Ovary (tissue), 9 donors: ENCODE data around the gene KCNJ18. TPM values are rescaled to one million over a fixed set of nuclear protein-coding genes. Genes with fewer than 3 reads are reported as not detected.
"Not testable (repeated sequence)": the region's sequence is repeated elsewhere in the genome, so short reads cannot be mapped to it uniquely, and the experiment has no call there.

Experiments used
- DNase-seq, 5 donors: peaks; one replicate each; pipeline ENCODE4 v3.0.0-alpha.2; 2019 to 2020
- H3K27ac ChIP-seq, 2 donors: fragments of 200-600 bp; one replicate each; pipeline versions ENCODE4 v1.5.1 to v1.8.0; 2019 to 2022
- H3K27me3 ChIP-seq: fragments of 200-600 bp; one replicate; pipeline ENCODE4 v1.8.0; 2022
- H3K36me3 ChIP-seq: fragments of 200-600 bp; sonication (generic); one replicate; pipeline ENCODE4 v1.5.1; 2019
- H3K4me1 ChIP-seq: one replicate; pipeline ENCODE4 v1.8.1; 2013; ENCODE audit warnings: mild to moderate bottlenecking, moderate library complexity; ENCODE audit not compliant: insufficient read depth
- H3K4me3 ChIP-seq: fragments of 200-600 bp; sonication (generic); one replicate; pipeline ENCODE4 v1.5.1; 2017
- H3K9me3 ChIP-seq, 2 donors: fragments of 200-600 bp in 1 of 2; sonication (generic) in 1 of 2; one replicate each; pipeline versions ENCODE4 v1.5.1 to v1.8.1; 2013 to 2019; ENCODE audit warnings: mild to moderate bottlenecking in 1 of 2, moderate library complexity in 1 of 2
- WGBS, 3 donors: extraction: QIAGEN DNeasy Blood & Tissue Kit in 1 of 3; methylation state at CpG; one replicate each; pipeline versions ENCODE4 v1.1.5 to v1.1.7; 2013 to 2017; 5-methylcytosine and 5-hydroxymethylcytosine counted together
- intact Hi-C, 4 donors: fragments of 100-400 bp; cut with DNase I; formaldehyde crosslinking; loops; one replicate each; pipeline versions ENCODE4 v1.11.0 to v1.15.1; 2022 to 2023
- polyA plus RNA-seq, 2 donors: library from polyadenylated mRNA; stranded (reverse); fragments of 200-250 nt in 1 of 2; fragments of 350-450 nt in 1 of 2; fragmentation: Illumina TruSeq in 1 of 2; extraction: RNeasy Lipid Tissue Mini Kit (QIAGEN cat#74804) in 1 of 2; gene quantifications; one replicate each; pipeline ENCODE4 v1.2.3, GENCODE V29; 2013 to 2014
- total RNA-seq, 7 donors: library from RNA; depleted of rRNA in 2 of 7; stranded (reverse); fragments of >200 nt in 2 of 7; fragmentation: NEBNext Ultra II Directional in 3 of 7; extraction: Animal tissue kit (Norgen Biotek cat#: 25700) in 3 of 7; gene quantifications; one replicate each; pipeline versions ENCODE4 v1.1.0 to v1.2.4, GENCODE V29; 2016 to 2023
- donor health status: DM: no; HTN: no; CAD: no; lungs with moderate emphysema.
- donor health status: DM: no; HTN: no; CAD: no.
- donor health status: Bipolar disorder and iron deficiency.
- donor health status: DM: yes; HTN: yes; CAD: no.
- donor health status: DM: no; HTN: no; CAD: no.
- donor health status: DM: yes; HTN: yes; CAD: no.

KCNJ18 gene
- total and polyA plus RNA-seq, 9 donors, result not detected

GRCh38 chr17:21745385-21746054 lies 53.2 kb downstream of the KCNJ18 start:
- not testable (repeated sequence) for H3K4me1 ChIP-seq, H3K9me3 ChIP-seq
- WGBS, 3 donors, result 55 to 73% (median 63%) methylated on average over 7 of the region's 7 CpGs

DNA sequence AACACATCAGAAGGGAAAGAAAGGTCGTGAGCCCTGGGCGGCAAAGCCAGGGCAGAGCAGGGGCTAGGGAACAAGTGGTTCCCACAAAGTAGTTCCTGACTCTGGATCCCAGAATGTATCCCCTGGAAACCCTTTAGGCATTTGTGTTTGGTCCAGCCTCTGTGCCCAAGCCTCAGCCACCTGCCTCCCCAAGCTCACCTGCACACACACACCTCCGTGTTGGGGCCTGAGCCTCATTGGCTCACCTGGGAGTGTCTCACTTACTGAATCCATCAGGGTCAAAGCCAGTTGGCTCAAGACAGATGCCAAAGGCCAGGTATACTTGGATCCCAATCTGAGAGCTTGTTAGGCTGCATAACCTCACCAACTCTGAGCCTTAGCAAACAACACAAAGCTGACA lies 54.1 kb downstream of the KCNJ18 start:
- H3K4me3 ChIP-seq, H3K4me1 ChIP-seq, DNase-seq, H3K27ac ChIP-seq, H3K36me3 ChIP-seq, H3K27me3 ChIP-seq, intact Hi-C loops, H3K9me3 ChIP-seq: not testable (repeated sequence)
- 63 to 92% (median 81%) methylated on average over 3 of the region's 3 CpGs for WGBS, 3 donors

More at GRCh38 chr17:21745385-21746054, 53.2 kb downstream of the KCNJ18 start:
- H3K4me3 ChIP-seq, H3K36me3 ChIP-seq, DNase-seq, H3K27ac ChIP-seq, intact Hi-C loops, H3K27me3 ChIP-seq: not testable (repeated sequence)

GRCh38 chr17:21747195-21747915 lies 55.0 kb downstream of the KCNJ18 start:
- intact Hi-C loops, H3K4me3 ChIP-seq, H3K27me3 ChIP-seq, H3K4me1 ChIP-seq, H3K36me3 ChIP-seq, DNase-seq, H3K9me3 ChIP-seq, H3K27ac ChIP-seq: not testable (repeated sequence)
- 76 to 81% (median 81%) methylated on average over 8 of the region's 8 CpGs for WGBS, 3 donors

- DNase-seq, H3K4me3 ChIP-seq, intact Hi-C loops, H3K9me3 ChIP-seq, H3K4me1 ChIP-seq, H3K36me3 ChIP-seq, H3K27me3 ChIP-seq, H3K27ac ChIP-seq: not testable (repeated sequence)
- WGBS, 3 donors, result 45 to 67% (median 65%) methylated on average over 5 of the region's 5 CpGs
These were observed 56.4 kb downstream of the KCNJ18 start for GRCh38 chr17:21748686-21749085.

DNA sequence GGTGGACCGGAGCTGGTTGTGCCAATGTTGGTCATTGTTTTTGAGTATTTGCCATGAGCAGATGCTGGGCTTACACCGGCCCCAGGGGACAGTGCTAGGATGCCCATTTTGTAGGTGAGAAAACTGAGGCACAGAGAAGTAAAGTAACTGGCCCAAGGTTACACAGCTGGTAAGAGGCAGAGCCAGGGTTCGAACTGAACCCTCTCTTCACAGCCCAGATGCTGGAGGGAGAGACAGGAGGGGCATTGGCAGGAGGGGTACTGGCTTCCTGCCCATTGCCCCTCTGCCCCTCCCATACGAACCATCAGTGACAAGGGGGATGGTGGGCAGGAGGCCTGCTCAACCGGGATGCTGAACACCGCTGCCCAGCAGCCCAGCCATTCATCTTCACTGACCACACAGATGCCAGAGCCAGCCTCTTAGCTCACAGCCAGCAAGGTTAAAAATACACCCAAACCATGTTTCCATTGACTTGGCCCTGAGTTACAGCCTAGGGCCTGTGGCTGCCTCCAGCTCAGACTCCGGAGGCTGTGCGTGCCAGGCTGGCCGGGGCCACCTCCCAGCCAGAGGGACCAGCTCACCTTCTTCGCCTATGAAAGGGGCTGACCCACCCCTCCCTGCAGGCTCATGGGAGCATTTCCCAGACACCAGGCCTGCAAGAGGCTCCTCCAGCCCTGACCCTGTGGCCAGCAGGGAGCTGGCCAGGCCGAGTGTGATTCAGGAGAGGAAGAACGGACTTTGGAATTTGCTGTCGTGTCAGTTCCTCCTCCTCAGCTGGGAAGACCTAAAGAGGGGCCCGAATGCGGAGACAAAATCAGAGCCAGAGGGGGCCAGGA lies 57.6 kb downstream of the KCNJ18 start:
- H3K4me1 ChIP-seq, H3K27ac ChIP-seq, intact Hi-C loops, DNase-seq, H3K27me3 ChIP-seq, H3K36me3 ChIP-seq, H3K9me3 ChIP-seq, H3K4me3 ChIP-seq: not testable (repeated sequence)
- WGBS, 3 donors, result 76 to 88% (median 82%) methylated on average over 15 of the region's 15 CpGs

DNA sequence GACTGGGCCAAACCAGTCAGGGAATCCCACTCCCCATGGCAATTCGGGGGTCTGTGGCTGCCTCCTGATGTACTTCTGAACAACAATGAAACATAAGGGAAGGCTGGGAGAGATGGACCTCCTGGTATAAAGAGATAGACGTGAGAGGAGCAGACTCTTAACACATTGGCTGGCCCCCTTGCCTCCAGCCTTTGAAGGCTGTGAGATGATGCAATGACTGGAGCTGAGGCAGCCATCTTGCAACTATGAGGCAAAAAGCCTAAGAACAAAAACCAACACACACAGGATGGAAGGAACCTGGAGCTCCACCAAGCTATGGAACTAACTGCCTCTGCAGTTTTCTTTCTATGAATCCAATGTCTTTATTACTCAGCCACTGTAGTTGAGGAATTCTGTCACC lies 58.8 kb downstream of the KCNJ18 start:
- H3K4me1 ChIP-seq, H3K27me3 ChIP-seq, H3K36me3 ChIP-seq, DNase-seq, H3K27ac ChIP-seq, H3K4me3 ChIP-seq, intact Hi-C loops, H3K9me3 ChIP-seq: not testable (repeated sequence)
- 28 to 55% (median 43%) methylated on average over 2 of the region's 2 CpGs for WGBS, 3 donors
